GM12872 (cell line): ENCODE measurements around the gene RIF1.

Source experiments
- TF ChIP-seq, protein P1 (sequence below): IDR thresholded peaks from 3 replicates; pipeline ENCODE4 v1.5.1; 2011; ENCODE audit warnings: low read depth, mild to moderate bottlenecking, low read length, moderate library complexity; ENCODE audit not compliant: insufficient read depth

The RIF1 gene

DNA sequence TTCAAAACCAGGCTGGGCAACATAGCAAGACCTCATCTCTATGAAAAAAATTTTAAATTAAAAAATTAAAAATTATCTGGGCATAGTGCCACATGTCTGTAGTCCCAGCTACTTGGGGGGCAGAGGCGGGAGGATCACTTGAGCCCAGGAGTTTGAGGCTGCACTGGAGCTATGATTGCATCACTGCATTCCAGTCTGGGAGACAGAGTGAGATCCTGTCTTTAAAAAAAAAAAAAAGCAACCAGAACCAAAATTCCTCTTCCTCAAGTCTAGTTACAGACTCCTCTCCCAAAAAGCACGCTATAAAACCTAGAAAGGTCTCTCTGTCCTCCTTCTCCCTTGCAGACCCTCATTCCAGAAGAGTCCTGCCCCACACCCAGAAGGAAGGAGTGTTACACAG lies 28.4 kb upstream of the RIF1 start:
- TF ChIP-seq, protein P1, sequence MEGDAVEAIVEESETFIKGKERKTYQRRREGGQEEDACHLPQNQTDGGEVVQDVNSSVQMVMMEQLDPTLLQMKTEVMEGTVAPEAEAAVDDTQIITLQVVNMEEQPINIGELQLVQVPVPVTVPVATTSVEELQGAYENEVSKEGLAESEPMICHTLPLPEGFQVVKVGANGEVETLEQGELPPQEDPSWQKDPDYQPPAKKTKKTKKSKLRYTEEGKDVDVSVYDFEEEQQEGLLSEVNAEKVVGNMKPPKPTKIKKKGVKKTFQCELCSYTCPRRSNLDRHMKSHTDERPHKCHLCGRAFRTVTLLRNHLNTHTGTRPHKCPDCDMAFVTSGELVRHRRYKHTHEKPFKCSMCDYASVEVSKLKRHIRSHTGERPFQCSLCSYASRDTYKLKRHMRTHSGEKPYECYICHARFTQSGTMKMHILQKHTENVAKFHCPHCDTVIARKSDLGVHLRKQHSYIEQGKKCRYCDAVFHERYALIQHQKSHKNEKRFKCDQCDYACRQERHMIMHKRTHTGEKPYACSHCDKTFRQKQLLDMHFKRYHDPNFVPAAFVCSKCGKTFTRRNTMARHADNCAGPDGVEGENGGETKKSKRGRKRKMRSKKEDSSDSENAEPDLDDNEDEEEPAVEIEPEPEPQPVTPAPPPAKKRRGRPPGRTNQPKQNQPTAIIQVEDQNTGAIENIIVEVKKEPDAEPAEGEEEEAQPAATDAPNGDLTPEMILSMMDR: no peak

DNA sequence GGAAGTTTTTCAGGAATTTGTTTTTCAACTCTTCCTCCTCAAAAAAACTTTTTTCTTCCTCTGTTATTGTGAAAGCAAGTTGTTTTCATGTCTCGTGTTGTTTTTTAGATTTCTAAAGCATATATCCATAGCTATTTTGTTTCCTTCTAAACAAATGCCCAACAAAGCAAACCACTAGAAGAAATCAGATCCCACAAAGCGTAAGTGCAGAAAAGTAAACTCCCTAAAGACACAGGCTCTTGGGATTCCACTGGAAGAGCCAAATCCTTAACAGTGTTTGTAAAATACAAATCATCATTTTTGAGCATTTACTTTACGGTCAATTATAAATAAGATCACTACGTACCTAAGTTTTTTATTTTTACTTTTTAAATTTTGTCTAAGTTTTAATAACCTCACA lies 21.7 kb upstream of the RIF1 start:
- TF ChIP-seq, protein P1: no peak

DNA sequence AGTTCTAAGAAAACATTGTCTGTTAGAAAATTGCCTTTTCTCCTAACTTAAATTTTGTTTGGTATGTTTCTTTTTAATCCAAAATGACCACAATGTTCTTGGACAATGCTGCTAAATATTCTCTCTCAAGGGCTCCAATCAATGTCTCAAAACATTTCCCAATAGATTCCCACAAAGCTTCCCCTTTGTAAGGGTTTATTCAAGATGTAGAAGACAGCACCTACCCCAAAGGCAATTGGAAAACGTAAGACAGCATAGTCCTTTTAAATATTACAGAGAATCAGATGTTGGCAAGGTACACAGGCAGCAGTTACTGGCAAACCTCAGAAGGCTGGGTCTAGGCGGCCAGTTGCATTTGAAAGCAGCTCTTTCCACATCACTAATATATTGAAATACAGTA lies 18.3 kb upstream of the RIF1 start:
- TF ChIP-seq, protein P1: no peak

DNA sequence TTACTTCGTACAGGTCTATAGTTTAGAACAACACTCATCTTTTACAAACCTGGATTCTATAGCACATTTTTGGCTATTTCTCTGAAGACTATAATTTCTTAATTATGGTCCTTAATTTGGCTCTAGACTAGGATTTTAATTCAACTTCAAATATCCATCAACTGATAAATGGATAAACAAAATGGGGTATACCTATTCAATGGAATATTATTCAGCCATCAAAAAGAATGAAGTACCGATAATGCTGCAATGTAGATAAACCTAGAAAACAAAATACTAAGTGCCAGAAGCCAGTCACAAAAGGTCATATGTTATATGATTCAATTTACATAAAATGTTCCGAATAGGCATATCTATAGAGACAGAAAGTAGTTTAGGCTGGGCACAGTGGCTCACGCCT lies 15.2 kb upstream of the RIF1 start:
- TF ChIP-seq, protein P1: no peak

DNA sequence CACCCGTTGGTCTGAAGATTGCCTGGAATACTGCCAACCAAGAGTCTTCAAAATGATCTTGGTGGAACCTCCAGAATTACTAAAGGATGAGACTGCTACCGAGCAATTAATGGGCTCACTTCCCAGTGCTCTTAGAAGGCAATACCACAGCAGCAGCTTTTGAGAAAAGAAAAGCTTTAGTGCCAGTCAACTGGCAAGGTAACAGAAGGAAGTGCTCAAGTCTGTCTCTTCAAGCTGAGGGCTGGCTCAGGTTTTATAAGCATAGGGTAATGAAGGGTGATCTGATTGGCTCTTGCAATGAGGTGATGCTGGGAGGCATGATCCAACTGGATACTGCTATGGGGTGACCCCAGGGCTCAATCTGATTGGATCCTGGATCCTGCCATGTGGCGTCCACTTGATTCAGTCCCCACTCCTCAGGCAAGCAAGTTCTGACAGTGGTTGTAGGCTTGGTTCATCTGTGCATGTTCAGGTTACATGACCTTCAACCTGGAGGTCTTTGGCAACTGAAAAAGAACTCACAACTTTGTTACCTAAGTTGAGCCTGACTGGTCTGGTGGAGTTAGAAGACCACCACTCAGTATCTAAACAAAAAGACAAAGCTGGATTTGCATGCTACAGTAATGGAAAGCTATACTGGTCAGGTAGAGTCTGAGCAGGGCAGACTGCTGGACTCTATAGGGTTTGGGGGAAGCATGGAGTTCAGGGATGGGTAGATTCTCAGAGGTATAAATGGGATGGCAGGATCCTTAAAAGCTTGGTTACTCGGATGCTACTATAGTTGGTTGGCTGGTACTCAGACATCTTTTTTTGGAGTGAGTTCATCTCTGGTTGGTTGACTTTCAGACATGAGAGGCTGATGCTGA lies 14.0 kb upstream of the RIF1 start:
- TF ChIP-seq, protein P1: no peak

DNA sequence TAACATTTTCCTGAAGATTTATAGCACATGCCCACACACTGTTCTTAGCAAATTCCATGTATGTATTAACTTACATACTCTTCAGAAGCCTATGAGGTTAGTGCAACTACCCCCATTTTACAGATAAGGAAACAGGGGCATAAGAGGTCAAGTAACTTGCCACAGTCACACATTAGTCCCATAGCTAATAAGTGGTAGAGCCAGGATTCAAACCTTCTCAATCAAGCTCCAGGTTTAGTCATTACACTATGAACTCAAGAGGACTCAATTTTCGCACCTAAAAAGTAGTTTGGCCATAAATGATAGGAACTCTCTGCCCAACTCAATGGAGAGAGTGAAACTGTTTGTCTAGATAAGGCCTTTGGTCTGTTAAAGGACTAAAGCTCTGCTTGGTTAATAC lies 9.7 kb upstream of the RIF1 start:
- TF ChIP-seq, protein P1: no peak

DNA sequence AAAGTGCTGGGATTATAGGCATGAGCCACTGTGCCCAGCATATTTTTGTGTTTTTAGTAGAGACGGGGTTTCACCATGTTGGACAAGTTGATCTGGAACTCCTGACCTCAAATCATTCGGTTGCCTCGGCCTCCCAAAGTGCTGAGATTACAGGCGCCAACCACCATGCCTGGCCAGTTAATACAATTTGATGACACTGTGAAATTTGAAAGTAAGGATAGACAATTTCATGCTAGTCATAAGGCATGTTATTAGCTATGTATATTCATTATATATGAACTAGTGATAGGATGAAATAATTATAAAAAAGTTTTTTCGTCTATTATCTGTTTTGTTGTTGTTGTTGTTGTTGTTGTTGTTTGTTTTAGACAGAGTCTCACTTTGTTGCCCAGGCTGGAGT lies 8.6 kb upstream of the RIF1 start:
- TF ChIP-seq, protein P1: no peak
